Neural cell (in vitro differentiated cells): Measurements from ENCODE around the gene USP48. TPM values are rescaled to one million over a fixed set of nuclear protein-coding genes. Genes with fewer than 3 reads are reported as not detected.

Experiments used
- H2AFZ ChIP-seq: fragments of 200-600, 300-800 bp; sonication (generic), shearing (Covaris generic); 2 replicates; pipeline ENCODE4 v1.6.0; 2014; ENCODE audit warnings: low read depth, mild to moderate bottlenecking, antibody characterized with exemption, low read length, moderate library complexity
- H3F3A ChIP-seq: fragments of 200-600 bp; shearing (Covaris generic); 2 replicates; pipeline ENCODE4 v1.6.1; 2016; ENCODE audit warnings: mild to moderate bottlenecking, moderate library complexity, mixed read lengths, antibody characterized with exemption, low read length; ENCODE audit not compliant: insufficient read depth, poor library complexity, severe bottlenecking
- H3K27ac ChIP-seq: fragments of 200-600, 300-800 bp; sonication (generic), shearing (Covaris generic); 2 replicates; pipeline ENCODE4 v1.5.1; 2014; ENCODE audit warnings: mild to moderate bottlenecking, low read length, moderate library complexity
- H3K27me3 ChIP-seq: fragments of 300-800, 200-600 bp; sonication (generic), shearing (Covaris generic); 2 replicates; pipeline ENCODE4 v1.6.0; 2014; ENCODE audit warnings: mild to moderate bottlenecking, low read depth, low read length, moderate library complexity; ENCODE audit not compliant: insufficient read depth
- H3K36me3 ChIP-seq: fragments of 300-800, 200-600 bp; sonication (generic), shearing (Covaris generic); 2 replicates; pipeline ENCODE4 v1.5.1; 2014; ENCODE audit warnings: mild to moderate bottlenecking, antibody characterized with exemption, low read length, moderate library complexity; ENCODE audit not compliant: insufficient read depth
- H3K4me2 ChIP-seq: fragments of 300-800, 200-600 bp; sonication (generic), shearing (Covaris generic); 2 replicates; pipeline ENCODE4 v1.6.0; 2014; ENCODE audit warnings: mild to moderate bottlenecking, low read length
- H3K4me3 ChIP-seq: fragments of 300-800, 200-600 bp; sonication (generic), shearing (Covaris generic); 2 replicates; pipeline ENCODE4 v1.5.1; 2014; ENCODE audit warnings: mild to moderate bottlenecking, low read length, moderate library complexity
- H3K79me2 ChIP-seq: fragments of 200-600 bp; shearing (Covaris generic); replicated peaks from 2 replicates; pipeline ENCODE4 v1.6.0; 2014; ENCODE audit warnings: mild to moderate bottlenecking, low read length, moderate library complexity; ENCODE audit not compliant: insufficient read depth
- H3K9ac ChIP-seq: fragments of 300-800, 200-600 bp; sonication (generic), shearing (Covaris generic); 2 replicates; pipeline ENCODE4 v1.6.1; 2016; ENCODE audit warnings: mild to moderate bottlenecking, low read length, mixed read lengths
- H3K9me2 ChIP-seq: fragments of 200-600 bp; shearing (Covaris generic); 2 replicates; pipeline ENCODE4 v1.6.1; 2016; ENCODE audit warnings: mild to moderate bottlenecking, low read length, mixed read lengths; ENCODE audit not compliant: insufficient read depth
- H3K9me3 ChIP-seq: fragments of 200-600, 300-800 bp; sonication (generic), shearing (Covaris generic); 2 replicates; pipeline ENCODE4 v1.6.1; 2016; ENCODE audit warnings: mild to moderate bottlenecking, mixed run types, low read length, moderate library complexity, mixed read lengths
- H4K20me1 ChIP-seq: fragments of 200-600 bp; shearing (Covaris generic); 2 replicates; pipeline ENCODE4 v1.6.1; 2016; ENCODE audit warnings: mild to moderate bottlenecking, mixed run types; ENCODE audit not compliant: insufficient read depth
- EP300 ChIP-seq: fragments of 450-650 bp; conservative IDR thresholded peaks from 2 replicates; pipeline ENCODE4 v1.6.1; 2014; ENCODE audit warnings: antibody characterized with exemption, mild to moderate bottlenecking, moderate library complexity; ENCODE audit not compliant: poor library complexity, severe bottlenecking
- EZH2 ChIP-seq: fragments of 200-600, 300-800 bp; shearing (Covaris generic), sonication (generic); IDR thresholded peaks from 2 replicates; pipeline ENCODE4 v1.6.1; 2014; ENCODE audit warnings: antibody characterized with exemption, low read length, borderline replicate concordance, mild to moderate bottlenecking; ENCODE audit not compliant: insufficient read depth, poor library complexity, severe bottlenecking
- MXI1 ChIP-seq: fragments of 450-650 bp; conservative IDR thresholded peaks from 2 replicates; pipeline ENCODE4 v1.6.1; 2014; ENCODE audit warnings: antibody characterized with exemption, mild to moderate bottlenecking; ENCODE audit not compliant: poor library complexity, severe bottlenecking
- POLR2AphosphoS5 ChIP-seq: IDR thresholded peaks from 2 replicates; pipeline ENCODE4 v1.6.1; 2012
- RAD21 ChIP-seq: fragments of 450-650 bp; conservative IDR thresholded peaks from 2 replicates; pipeline ENCODE4 v1.6.1; 2014; ENCODE audit warnings: antibody characterized with exemption, mild to moderate bottlenecking, moderate library complexity
- REST ChIP-seq: IDR thresholded peaks from 2 replicates; pipeline ENCODE4 v1.6.1; 2012; ENCODE audit warnings: borderline replicate concordance
- SMC3 ChIP-seq: fragments of 450-650 bp; conservative IDR thresholded peaks from 2 replicates; pipeline ENCODE4 v1.6.1; 2014; ENCODE audit warnings: antibody characterized with exemption, mild to moderate bottlenecking, moderate library complexity; ENCODE audit not compliant: poor library complexity
- TAF1 ChIP-seq: IDR thresholded peaks from 2 replicates; pipeline ENCODE4 v1.6.1; 2012; ENCODE audit warnings: low read depth
- polyA plus RNA-seq: library from polyadenylated mRNA; depleted of rRNA; stranded (reverse); fragments of >200 nt; gene quantifications from 2 replicates; pipeline ENCODE4 v1.2.3, GENCODE V29; 2014
- TF ChIP-seq, protein P1 (sequence below): fragments of 450-650 bp; IDR thresholded peaks from 2 replicates; pipeline ENCODE4 v1.5.1; 2014; ENCODE audit warnings: antibody characterized with exemption, mild to moderate bottlenecking, moderate library complexity; ENCODE audit not compliant: poor library complexity, severe bottlenecking

USP48 gene
- polyA plus RNA-seq, 1 donor from 2014 or later: 67.2 TPM

- Histone ChIP-seq H2AFZ (no peak overlapping the region), H3K4me3 (no peak overlapping the region), H3K9me2 (no peaks in the 10 kb centered on the region), H3K79me2 (peaks cover 50% of the 10 kb centered on the region), H3K27me3 (no peaks in the 10 kb centered on the region), H3K4me2 (no peak overlapping the region), H3K27ac (no peak overlapping the region), H4K20me1 (no peaks in the 10 kb centered on the region), H3K9me3 (no peaks in the 10 kb centered on the region), H3K36me3 (no peaks in the 10 kb centered on the region), H3F3A (no peaks in the 10 kb centered on the region), H3K9ac (no peak overlapping the region)
- TF ChIP-seq MXI1: no peak
- TF ChIP-seq EZH2: no peak
- no peak for TF ChIP-seq RAD21
- TF ChIP-seq, protein P1, sequence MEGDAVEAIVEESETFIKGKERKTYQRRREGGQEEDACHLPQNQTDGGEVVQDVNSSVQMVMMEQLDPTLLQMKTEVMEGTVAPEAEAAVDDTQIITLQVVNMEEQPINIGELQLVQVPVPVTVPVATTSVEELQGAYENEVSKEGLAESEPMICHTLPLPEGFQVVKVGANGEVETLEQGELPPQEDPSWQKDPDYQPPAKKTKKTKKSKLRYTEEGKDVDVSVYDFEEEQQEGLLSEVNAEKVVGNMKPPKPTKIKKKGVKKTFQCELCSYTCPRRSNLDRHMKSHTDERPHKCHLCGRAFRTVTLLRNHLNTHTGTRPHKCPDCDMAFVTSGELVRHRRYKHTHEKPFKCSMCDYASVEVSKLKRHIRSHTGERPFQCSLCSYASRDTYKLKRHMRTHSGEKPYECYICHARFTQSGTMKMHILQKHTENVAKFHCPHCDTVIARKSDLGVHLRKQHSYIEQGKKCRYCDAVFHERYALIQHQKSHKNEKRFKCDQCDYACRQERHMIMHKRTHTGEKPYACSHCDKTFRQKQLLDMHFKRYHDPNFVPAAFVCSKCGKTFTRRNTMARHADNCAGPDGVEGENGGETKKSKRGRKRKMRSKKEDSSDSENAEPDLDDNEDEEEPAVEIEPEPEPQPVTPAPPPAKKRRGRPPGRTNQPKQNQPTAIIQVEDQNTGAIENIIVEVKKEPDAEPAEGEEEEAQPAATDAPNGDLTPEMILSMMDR: no peak
- no peak for TF ChIP-seq POLR2AphosphoS5
- TF ChIP-seq TAF1: no peak
- TF ChIP-seq SMC3: no peak
- no peak for TF ChIP-seq REST
- TF ChIP-seq EP300: no peak
These were observed 7.4 kb downstream of the USP48 start for GRCh38 chr1:21775550-21775914.

DNA sequence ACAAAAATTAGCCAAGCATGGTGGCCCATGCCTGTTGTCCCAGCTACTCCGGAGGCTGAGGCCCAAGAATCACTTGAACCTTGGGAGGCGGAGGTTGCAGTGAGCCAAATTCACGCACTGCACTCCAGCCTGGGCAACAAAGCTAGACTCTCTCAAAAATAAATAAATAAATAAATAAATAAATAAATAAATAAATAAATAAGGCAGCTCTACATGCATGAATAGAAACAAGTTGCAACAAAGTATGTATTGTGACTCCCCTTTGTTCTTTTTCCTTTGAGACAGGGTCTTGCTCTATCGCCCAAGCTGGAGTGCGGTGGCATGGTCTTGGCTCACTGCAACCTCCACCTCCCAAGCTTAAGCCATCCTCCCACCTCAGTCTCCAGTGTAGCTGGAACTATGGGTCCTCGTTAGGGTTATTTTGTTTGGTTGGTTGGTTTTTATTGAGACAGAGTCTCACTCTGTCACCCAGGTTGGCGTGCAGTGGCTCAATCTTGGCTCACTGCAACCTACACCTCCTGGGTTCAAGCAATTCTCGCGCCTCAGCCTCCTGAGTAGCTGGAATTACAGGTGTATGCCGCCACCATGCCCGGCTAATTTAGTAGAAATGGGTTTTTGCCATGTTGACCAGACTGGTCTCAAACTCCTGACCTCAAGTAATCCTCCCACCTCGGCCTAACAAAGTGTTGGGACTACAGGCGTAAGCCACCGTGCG, 8.0 kb downstream of the USP48 start:
- H4K20me1 ChIP-seq: no peaks in the 10 kb centered on the region

More for the DNA sequence above, 8.0 kb downstream of the USP48 start:
- no peak overlapping the region for H2AFZ ChIP-seq
- H3K9me3 ChIP-seq: no peaks in the 10 kb centered on the region
- H3K27ac ChIP-seq: no peak overlapping the region
- H3K4me2 ChIP-seq: no peak overlapping the region
- H3K27me3 ChIP-seq: no peaks in the 10 kb centered on the region
- H3K36me3 ChIP-seq: no peaks in the 10 kb centered on the region
- no peaks in the 10 kb centered on the region for H3F3A ChIP-seq
- TF ChIP-seq, protein P1: no peak
- no peak for TF ChIP-seq EZH2
- TF ChIP-seq MXI1: no peak
- no peak for TF ChIP-seq TAF1
- no peak for TF ChIP-seq EP300
- no peak for TF ChIP-seq REST
- TF ChIP-seq RAD21: no peak
- no peak for TF ChIP-seq POLR2AphosphoS5
- TF ChIP-seq SMC3: no peak
- no peak overlapping the region for H3K4me3 ChIP-seq
- peaks cover 45% of the 10 kb centered on the region for H3K79me2 ChIP-seq
- no peaks in the 10 kb centered on the region for H3K9me2 ChIP-seq
- H3K9ac ChIP-seq: no peak overlapping the region
